ENCODE measurements around the gene NGDN.

DNA sequence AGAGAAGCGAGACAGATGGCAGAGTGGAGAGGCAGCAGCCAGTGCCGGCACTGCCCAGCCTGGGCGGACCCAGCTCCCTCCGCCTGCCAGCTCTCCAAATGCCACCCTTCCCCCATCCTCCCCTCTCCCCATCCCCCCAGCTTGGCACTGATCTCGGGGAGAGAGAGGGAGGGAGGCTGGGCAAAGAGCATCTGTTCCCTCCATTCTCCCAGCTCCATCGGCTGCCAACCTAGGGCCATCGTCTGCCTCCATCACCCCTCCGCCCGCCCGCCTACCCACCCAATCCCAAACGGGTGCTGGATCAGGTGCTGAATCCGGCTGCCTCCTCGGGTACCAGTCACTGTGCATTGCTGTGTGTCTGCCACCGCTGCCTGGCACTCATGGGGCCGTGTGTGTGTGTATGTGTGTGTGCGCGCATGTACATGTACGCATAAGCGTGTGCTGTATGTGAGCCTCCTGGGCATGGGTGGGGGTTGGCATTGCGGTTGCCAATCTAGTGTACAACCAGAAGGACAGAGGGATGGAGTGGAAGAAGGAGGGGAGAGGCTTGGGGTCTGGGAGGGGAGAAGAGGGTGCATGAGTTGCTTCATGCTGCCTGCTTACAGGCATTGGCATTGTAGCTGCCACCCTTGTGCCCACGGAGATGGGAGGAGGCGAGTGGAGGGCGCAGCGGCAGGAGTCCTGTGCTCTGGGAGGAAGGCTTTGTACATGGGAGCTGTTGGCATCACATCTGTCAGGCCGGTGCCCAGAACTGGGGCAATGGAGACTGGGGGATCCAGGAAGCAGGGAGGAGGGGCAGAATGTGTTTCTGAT lies 43.7 kb downstream of the NGDN start:
- TF ChIP-seq, protein P1, sequence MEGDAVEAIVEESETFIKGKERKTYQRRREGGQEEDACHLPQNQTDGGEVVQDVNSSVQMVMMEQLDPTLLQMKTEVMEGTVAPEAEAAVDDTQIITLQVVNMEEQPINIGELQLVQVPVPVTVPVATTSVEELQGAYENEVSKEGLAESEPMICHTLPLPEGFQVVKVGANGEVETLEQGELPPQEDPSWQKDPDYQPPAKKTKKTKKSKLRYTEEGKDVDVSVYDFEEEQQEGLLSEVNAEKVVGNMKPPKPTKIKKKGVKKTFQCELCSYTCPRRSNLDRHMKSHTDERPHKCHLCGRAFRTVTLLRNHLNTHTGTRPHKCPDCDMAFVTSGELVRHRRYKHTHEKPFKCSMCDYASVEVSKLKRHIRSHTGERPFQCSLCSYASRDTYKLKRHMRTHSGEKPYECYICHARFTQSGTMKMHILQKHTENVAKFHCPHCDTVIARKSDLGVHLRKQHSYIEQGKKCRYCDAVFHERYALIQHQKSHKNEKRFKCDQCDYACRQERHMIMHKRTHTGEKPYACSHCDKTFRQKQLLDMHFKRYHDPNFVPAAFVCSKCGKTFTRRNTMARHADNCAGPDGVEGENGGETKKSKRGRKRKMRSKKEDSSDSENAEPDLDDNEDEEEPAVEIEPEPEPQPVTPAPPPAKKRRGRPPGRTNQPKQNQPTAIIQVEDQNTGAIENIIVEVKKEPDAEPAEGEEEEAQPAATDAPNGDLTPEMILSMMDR (tag by site-specific recombination; IDR thresholded peaks at IDR 0.05) = no peak
- TF ChIP-seq RBAK (tag by site-specific recombination; IDR thresholded peaks at IDR 0.05) (no peak), ZNF426 (tag by site-specific recombination; IDR thresholded peaks at IDR 0.05) (no peak), TCF7L2 (IDR thresholded peaks at IDR 0.05; ENCODE audit: borderline replicate concordance, low read depth, low read length) (no peak), ZNF76 (tag by site-specific recombination; IDR thresholded peaks at IDR 0.05; ENCODE audit: borderline replicate concordance, low read depth) (no peak), ZBTB21 (tag by site-specific recombination; IDR thresholded peaks at IDR 0.05) (no peak)
